Measurements from ENCODE around the gene DNAJB6. TPM values are rescaled to one million over a fixed set of nuclear protein-coding genes. Genes with fewer than 3 reads are reported as not detected.

DNAJB6 gene
- total RNA-seq, 1 experiment from 2014 or later = 178 TPM

GRCh38 chr7:157399086-157399687, 62.4 kb downstream of the DNAJB6 start:
- DNase-seq (ENCODE audit: low read depth in 1 of 2, low spot score in 2 of 2) = no peak
- Histone ChIP-seq H3K9me3 (replicated peaks) (no peaks in the 10 kb centered on the region), H3K27me3 (replicated peaks) (no peaks in the 10 kb centered on the region), H3K27ac (peak overlapping the region; percentile 59), H3K36me3 (peaks cover 54% of the 10 kb centered on the region), H3K4me1 (replicated peaks) (peaks cover 52% of the 10 kb centered on the region), H3K4me3 (no peak overlapping the region)

- H3K36me3 ChIP-seq = peaks cover 58% of the 10 kb centered on the region
- H3K4me3 ChIP-seq = no peak overlapping the region
- no peaks in the 10 kb centered on the region for H3K9me3 ChIP-seq (replicated peaks)
- H3K27ac ChIP-seq = no peak overlapping the region
- H3K27me3 ChIP-seq (replicated peaks) = no peaks in the 10 kb centered on the region
- no peak for DNase-seq (ENCODE audit: low read depth in 1 of 2, low spot score in 2 of 2)
- peaks cover 52% of the 10 kb centered on the region for H3K4me1 ChIP-seq (replicated peaks)
Observed at GRCh38 chr7:157400171-157400860, 63.5 kb downstream of the DNAJB6 start.

GRCh38 chr7:157401567-157402387, 65.0 kb downstream of the DNAJB6 start:
- no peak for DNase-seq (ENCODE audit: low read depth in 1 of 2, low spot score in 2 of 2)
- no peak overlapping the region for H3K4me3 ChIP-seq
- peaks cover 52% of the 10 kb centered on the region for H3K4me1 ChIP-seq (replicated peaks)
- no peaks in the 10 kb centered on the region for H3K27me3 ChIP-seq (replicated peaks)
- 0 out of 2 replicates have a peak overlapping the region, but pooled peaks have one; percentile 24 for H3K27ac ChIP-seq
- H3K9me3 ChIP-seq (replicated peaks) = no peaks in the 10 kb centered on the region
- peaks cover 68% of the 10 kb centered on the region for H3K36me3 ChIP-seq

- H3K4me3 ChIP-seq = no peak overlapping the region
- H3K36me3 ChIP-seq = peaks cover 66% of the 10 kb centered on the region
- DNase-seq (ENCODE audit: low read depth in 1 of 2, low spot score in 2 of 2) = peak; percentile 43 to 74
- H3K9me3 ChIP-seq (replicated peaks) = no peaks in the 10 kb centered on the region
- H3K27me3 ChIP-seq (replicated peaks) = no peaks in the 10 kb centered on the region
- peaks cover 46% of the 10 kb centered on the region for H3K4me1 ChIP-seq (replicated peaks)
- no peak overlapping the region for H3K27ac ChIP-seq
Observed at GRCh38 chr7:157402388-157402703, 65.5 kb downstream of the DNAJB6 start.

- H3K36me3 ChIP-seq = peaks cover 67% of the 10 kb centered on the region
- H3K4me1 ChIP-seq (replicated peaks) = peaks cover 39% of the 10 kb centered on the region
- H3K27ac ChIP-seq = no peak overlapping the region
- H3K9me3 ChIP-seq (replicated peaks) = no peaks in the 10 kb centered on the region
- no peaks in the 10 kb centered on the region for H3K27me3 ChIP-seq (replicated peaks)
- H3K4me3 ChIP-seq = no peak overlapping the region
- peak in 1 of 2 experiments; percentile 33 for DNase-seq (ENCODE audit: low read depth in 1 of 2, low spot score in 2 of 2)
Observed at GRCh38 chr7:157402911-157403534, 66.2 kb downstream of the DNAJB6 start.

- DNase-seq (ENCODE audit: low read depth in 1 of 2, low spot score in 2 of 2) = no peak
- H3K27ac ChIP-seq = no peak overlapping the region
Observed at GRCh38 chr7:157403646-157404401, 67.0 kb downstream of the DNAJB6 start.

GRCh38 chr7:157404845-157405481, 68.2 kb downstream of the DNAJB6 start:
- Histone ChIP-seq H3K27me3 (replicated peaks) (no peaks in the 10 kb centered on the region), H3K4me1 (replicated peaks) (peaks cover 40% of the 10 kb centered on the region), H3K36me3 (peaks cover 63% of the 10 kb centered on the region), H3K9me3 (replicated peaks) (no peaks in the 10 kb centered on the region), H3K4me3 (no peak overlapping the region), H3K27ac (no peak overlapping the region)
- no peak for DNase-seq (ENCODE audit: low read depth in 1 of 2, low spot score in 2 of 2)

More at GRCh38 chr7:157403646-157404401, 67.0 kb downstream of the DNAJB6 start:
- no peaks in the 10 kb centered on the region for H3K27me3 ChIP-seq (replicated peaks)
- H3K4me1 ChIP-seq (replicated peaks) = peaks cover 34% of the 10 kb centered on the region
- H3K9me3 ChIP-seq (replicated peaks) = no peaks in the 10 kb centered on the region
- no peak overlapping the region for H3K4me3 ChIP-seq
- peaks cover 67% of the 10 kb centered on the region for H3K36me3 ChIP-seq

- Histone ChIP-seq H3K27ac (no peak overlapping the region), H3K27me3 (replicated peaks) (no peaks in the 10 kb centered on the region), H3K9me3 (replicated peaks) (no peaks in the 10 kb centered on the region), H3K36me3 (peaks cover 63% of the 10 kb centered on the region), H3K4me1 (replicated peaks) (peaks cover 43% of the 10 kb centered on the region), H3K4me3 (no peak overlapping the region)
- DNase-seq (ENCODE audit: low read depth in 1 of 2, low spot score in 2 of 2) = no peak
Observed at GRCh38 chr7:157405501-157405900, 68.7 kb downstream of the DNAJB6 start.

GRCh38 chr7:157405914-157406810, 69.4 kb downstream of the DNAJB6 start:
- Histone ChIP-seq H3K27ac (no peak overlapping the region), H3K36me3 (peaks cover 61% of the 10 kb centered on the region), H3K27me3 (replicated peaks) (no peaks in the 10 kb centered on the region), H3K9me3 (replicated peaks) (no peaks in the 10 kb centered on the region), H3K4me3 (no peak overlapping the region), H3K4me1 (replicated peaks) (peaks cover 47% of the 10 kb centered on the region)
- no peak for DNase-seq (ENCODE audit: low read depth in 1 of 2, low spot score in 2 of 2)

- peaks cover 56% of the 10 kb centered on the region for H3K36me3 ChIP-seq
- no peaks in the 10 kb centered on the region for H3K27me3 ChIP-seq (replicated peaks)
- no peak for DNase-seq (ENCODE audit: low read depth in 1 of 2, low spot score in 2 of 2)
- H3K4me1 ChIP-seq (replicated peaks) = peaks cover 48% of the 10 kb centered on the region
- no peak overlapping the region for H3K27ac ChIP-seq
- H3K4me3 ChIP-seq = no peak overlapping the region
- H3K9me3 ChIP-seq (replicated peaks) = no peaks in the 10 kb centered on the region
Observed at GRCh38 chr7:157406971-157407370, 70.2 kb downstream of the DNAJB6 start.

GRCh38 chr7:157407512-157408257, 70.9 kb downstream of the DNAJB6 start:
- Histone ChIP-seq H3K9me3 (replicated peaks) (no peaks in the 10 kb centered on the region), H3K27me3 (replicated peaks) (no peaks in the 10 kb centered on the region), H3K27ac (no peak overlapping the region), H3K36me3 (peaks cover 57% of the 10 kb centered on the region), H3K4me1 (replicated peaks) (peaks cover 48% of the 10 kb centered on the region), H3K4me3 (no peak overlapping the region)
- DNase-seq (ENCODE audit: low read depth in 1 of 2, low spot score in 2 of 2) = no peak
